Stomach (tissue), 9 donors: ENCODE measurements around the gene L3MBTL3. TPM values are rescaled to one million over a fixed set of nuclear protein-coding genes. Genes with fewer than 3 reads are reported as not detected.

ENCODE experiments used
- DNase-seq, 2 donors: peaks; one replicate each; pipeline versions ENCODE4 v3.0.0 to v3.0.0-alpha.2; 2013 to 2019
- H3K27ac ChIP-seq, 5 donors: fragments of 200-600 bp in 4 of 5; sonication (generic) in 4 of 5; one replicate each; pipeline ENCODE4 v1.5.1; 2013 to 2019; ENCODE audit warnings: mild to moderate bottlenecking in 1 of 5, moderate library complexity in 1 of 5
- H3K27me3 ChIP-seq, 3 donors: fragments of 200-600 bp; sonication (generic); one replicate each; pipeline ENCODE4 v1.5.1; 2017 to 2019; ENCODE audit warnings: mixed run types in 1 of 3
- H3K36me3 ChIP-seq, 4 donors: fragments of 200-600 bp; sonication (generic); 1 replicate in 3 of 4; 2 replicates in 1 of 4; pipeline ENCODE4 v1.5.1; 2016 to 2019
- H3K4me1 ChIP-seq, 4 donors: fragments of 200-600 bp; sonication (generic); one replicate each; pipeline ENCODE4 v1.5.1; 2016 to 2019
- H3K4me3 ChIP-seq, 4 donors: fragments of 200-600 bp; sonication (generic) in 3 of 4; one replicate each; pipeline ENCODE4 v1.5.1; 2016 to 2019; ENCODE audit warnings: mild to moderate bottlenecking in 1 of 4
- H3K9me3 ChIP-seq, 4 donors: fragments of 200-600 bp; sonication (generic); one replicate each; pipeline ENCODE4 v1.5.1; 2016 to 2019
- CTCF ChIP-seq, 7 experiments: fragments of 450-650 bp in 4 of 7; fragments of 200-600 bp in 3 of 7; sonication (generic) in 3 of 7; IDR thresholded peaks; one replicate each; pipeline ENCODE4 v1.5.1; 2016 to 2019; ENCODE audit warnings: antibody characterized with exemption in 7 of 7, control low read depth in 2 of 7, mild to moderate bottlenecking in 1 of 7
- EP300 ChIP-seq: sonication (generic); formaldehyde crosslinking; IDR thresholded peaks from one replicate; pipeline ENCODE4 v1.6.1; 2017; ENCODE audit warnings: antibody characterized with exemption
- POLR2A ChIP-seq, 4 donors: fragments of 450-650 bp; IDR thresholded peaks; one replicate each; pipeline ENCODE4 v1.6.1; 2016; ENCODE audit warnings: antibody characterized with exemption in 4 of 4, control low read depth in 2 of 4, mild to moderate bottlenecking in 1 of 4, moderate library complexity in 1 of 4
- POLR2AphosphoS5 ChIP-seq, 3 donors: sonication (generic); formaldehyde crosslinking; IDR thresholded peaks; one replicate each; pipeline ENCODE4 v1.6.1; 2016; ENCODE audit warnings: antibody characterized with exemption in 3 of 3
- whole genome bisulfite sequencing, 5 donors: extraction: QIAGEN DNeasy Blood & Tissue Kit in 3 of 5; methylation state at CpG; one replicate each; pipeline versions ENCODE4 v1.1.5 to v1.1.7; 2013 to 2018; 5-methylcytosine and 5-hydroxymethylcytosine counted together
- intact Hi-C: fragments of 100-400 bp; cut with DNase I; formaldehyde crosslinking; loops from one replicate; pipeline ENCODE4 v1.15.1; 2023; ENCODE audit warnings: low total_unique reads
- polyA plus RNA-seq, 3 donors: library from polyadenylated mRNA; stranded (reverse); fragments of 200-250 nt; gene quantifications; one replicate each; pipeline ENCODE4 v1.2.3, GENCODE V29; 2013
- total RNA-seq, 5 donors: library from RNA; depleted of rRNA; stranded (reverse); fragments of >200 nt; gene quantifications; one replicate each; pipeline versions ENCODE4 v1.1.0 to v1.2.3, GENCODE V29; 2014 to 2016
- donor health status: healthy with polysubstance abuse.
- donor health status: Bipolar disorder and iron deficiency.
- donor health status: healthy.

L3MBTL3 gene
- total and polyA plus RNA-seq, 8 donors, result 1.8 to 51.9 (median 3.1) TPM; not detected in 1

- TF ChIP-seq POLR2A (IDR thresholded peaks at IDR 0.05) (no peak), EP300 (no peak), CTCF (IDR thresholded peaks at IDR 0.05) (no peak), POLR2AphosphoS5 (IDR thresholded peaks at IDR 0.05) (no peak)
- no peaks in the 10 kb centered on the region for H3K9me3 ChIP-seq
- 65 to 92% (median 77%) methylated on average over 4 of the region's 4 CpGs for WGBS, 5 donors
- no peaks in the 10 kb centered on the region for H3K4me1 ChIP-seq
- no peak overlapping the region for H3K4me3 ChIP-seq
- H3K27me3 ChIP-seq, result no peaks in the 10 kb centered on the region
- intact Hi-C loops, result no loop called here
- peaks cover 5 to 40% (median 32%) of the 10 kb centered on the region in 4 donors for H3K36me3 ChIP-seq
- H3K27ac ChIP-seq, result no peak overlapping the region
- DNase-seq, result no peak
Measured at GRCh38 chr6:130047088-130047995, 29.0 kb downstream of the L3MBTL3 start.

GRCh38 chr6:130050230-130050629 is 31.8 kb downstream of the L3MBTL3 start:
- no peak for TF ChIP-seq CTCF (IDR thresholded peaks at IDR 0.05)
- no peak for TF ChIP-seq EP300
- TF ChIP-seq POLR2A (IDR thresholded peaks at IDR 0.05), result no peak
- no peak for TF ChIP-seq POLR2AphosphoS5 (IDR thresholded peaks at IDR 0.05)
- DNase-seq, result no peak
- Histone ChIP-seq H3K36me3 (peaks cover 5 to 59% (median 57%) of the 10 kb centered on the region in 4 donors), H3K27me3 (no peaks in the 10 kb centered on the region), H3K4me1 (no peaks in the 10 kb centered on the region), H3K27ac (no peak overlapping the region), H3K4me3 (no peak overlapping the region), H3K9me3 (no peaks in the 10 kb centered on the region)
- intact Hi-C loops, result no loop called here
- WGBS, 5 donors, result 87 to 94% (median 90%) methylated on average over 2 of the region's 2 CpGs

GRCh38 chr6:130054725-130055124 is 36.3 kb downstream of the L3MBTL3 start:
- peaks cover 11 to 95% (median 78%) of the 10 kb centered on the region in 4 donors for H3K36me3 ChIP-seq
- TF ChIP-seq POLR2AphosphoS5 (IDR thresholded peaks at IDR 0.05), result no peak
- no peak for TF ChIP-seq CTCF (IDR thresholded peaks at IDR 0.05)
- no peak for TF ChIP-seq POLR2A (IDR thresholded peaks at IDR 0.05)
- no peak for TF ChIP-seq EP300
- H3K4me3 ChIP-seq, result no peak overlapping the region
- 92 to 97% (median 96%) methylated on average over 7 of the region's 7 CpGs for WGBS, 5 donors
- H3K27me3 ChIP-seq, result no peaks in the 10 kb centered on the region
- no peak for DNase-seq
- intact Hi-C loops, result no loop called here
- no peaks in the 10 kb centered on the region for H3K9me3 ChIP-seq
- H3K4me1 ChIP-seq, result no peaks in the 10 kb centered on the region
- H3K27ac ChIP-seq, result no peak overlapping the region

GRCh38 chr6:130055271-130055670 is 36.9 kb downstream of the L3MBTL3 start:
- H3K36me3 ChIP-seq, result peaks cover 11 to 95% (median 77%) of the 10 kb centered on the region in 4 donors
- intact Hi-C loops, result no loop called here
- no peaks in the 10 kb centered on the region for H3K4me1 ChIP-seq
- TF ChIP-seq POLR2A (IDR thresholded peaks at IDR 0.05) (no peak), CTCF (IDR thresholded peaks at IDR 0.05) (no peak), POLR2AphosphoS5 (IDR thresholded peaks at IDR 0.05) (no peak), EP300 (no peak)
- H3K27ac ChIP-seq, result no peak overlapping the region
- no peaks in the 10 kb centered on the region for H3K9me3 ChIP-seq
- H3K4me3 ChIP-seq, result no peak overlapping the region
- WGBS, 5 donors, result 45 to 100% (median 72%) methylated on average over 1 of the region's 1 CpG; no CpG with 5 or more reads in 1 of the 5 donors
- no peak for DNase-seq
- no peaks in the 10 kb centered on the region for H3K27me3 ChIP-seq
